Dermis blood vessel endothelial cell (primary cell): Measurements from ENCODE around the gene HACD2. TPM values are rescaled to one million over a fixed set of nuclear protein-coding genes. Genes with fewer than 3 reads are reported as not detected.
"Not testable (repeated sequence)": the region's sequence is repeated elsewhere in the genome, so short reads cannot be mapped to it uniquely, and the experiment has no call there.

Source experiments
- DNase-seq: peaks from one replicate; pipeline ENCODE4 v3.0.0; 2010
- total RNA-seq: library from RNA; depleted of rRNA; stranded (reverse); fragments of >200 nt; gene quantifications from 2 replicates; pipeline ENCODE4 v1.2.3, GENCODE V29; 2014

HACD2 gene
- total RNA-seq, 1 donor from 2014 or later: 24.8 TPM

GRCh38 chr3:123611082-123611481, 26.2 kb upstream of the HACD2 start:
- DNase-seq: peak; percentile 24

GRCh38 chr3:123610331-123610730, 25.5 kb upstream of the HACD2 start:
- DNase-seq: no peak

GRCh38 chr3:123609063-123609462, 24.2 kb upstream of the HACD2 start:
- DNase-seq: no peak

- no peak for DNase-seq
Measured at GRCh38 chr3:123608263-123608937, 23.5 kb upstream of the HACD2 start.

- no peak for DNase-seq
Measured at GRCh38 chr3:123606527-123606926, 21.7 kb upstream of the HACD2 start.

GRCh38 chr3:123605789-123606234, 21.0 kb upstream of the HACD2 start:
- no peak for DNase-seq

- not testable (repeated sequence) for DNase-seq
Measured at GRCh38 chr3:123603153-123603552, 18.3 kb upstream of the HACD2 start.

- DNase-seq: peak; percentile 81
Measured at GRCh38 chr3:123602325-123602724, 17.5 kb upstream of the HACD2 start.

GRCh38 chr3:123600863-123601262, 16.0 kb upstream of the HACD2 start:
- not testable (repeated sequence) for DNase-seq

GRCh38 chr3:123597561-123597960, 12.7 kb upstream of the HACD2 start:
- no peak for DNase-seq

- DNase-seq: peak; percentile 74
Measured at GRCh38 chr3:123595396-123596180, 10.7 kb upstream of the HACD2 start.

GRCh38 chr3:123593381-123593780, 8.5 kb upstream of the HACD2 start:
- no peak for DNase-seq

- no peak for DNase-seq
Measured at GRCh38 chr3:123590685-123591450, 6.0 kb upstream of the HACD2 start.

GRCh38 chr3:123587401-123587800, 2.5 kb upstream of the HACD2 start:
- no peak for DNase-seq

GRCh38 chr3:123586968-123587367, 2.1 kb upstream of the HACD2 start:
- DNase-seq: no peak

GRCh38 chr3:123586131-123586530, 1.3 kb upstream of the HACD2 start:
- DNase-seq: peak; percentile 66

GRCh38 chr3:123584284-123584987, 417 bp downstream of the HACD2 start:
- DNase-seq: no peak

GRCh38 chr3:123583561-123583960, 1.3 kb downstream of the HACD2 start:
- no peak for DNase-seq

- no peak for DNase-seq
Measured at GRCh38 chr3:123582315-123582714, 2.5 kb downstream of the HACD2 start.

GRCh38 chr3:123576122-123576521, 8.7 kb downstream of the HACD2 start:
- DNase-seq: peak; percentile 58

- no peak for DNase-seq
Measured at GRCh38 chr3:123571973-123572365, 12.9 kb downstream of the HACD2 start.

GRCh38 chr3:123571264-123571972, 13.4 kb downstream of the HACD2 start:
- DNase-seq: no peak
